IPS-11a (cell line): ENCODE results near the gene SND1.
"Not testable (repeated sequence)": the region's sequence is repeated elsewhere in the genome, so short reads cannot be mapped to it uniquely, and the experiment has no call there.

ENCODE experiments used
- H3K4me3 ChIP-seq: one replicate; pipeline ENCODE4 v1.5.1; 2013; ENCODE audit warnings: low read depth, low read length, control low read depth

The SND1 gene

DNA sequence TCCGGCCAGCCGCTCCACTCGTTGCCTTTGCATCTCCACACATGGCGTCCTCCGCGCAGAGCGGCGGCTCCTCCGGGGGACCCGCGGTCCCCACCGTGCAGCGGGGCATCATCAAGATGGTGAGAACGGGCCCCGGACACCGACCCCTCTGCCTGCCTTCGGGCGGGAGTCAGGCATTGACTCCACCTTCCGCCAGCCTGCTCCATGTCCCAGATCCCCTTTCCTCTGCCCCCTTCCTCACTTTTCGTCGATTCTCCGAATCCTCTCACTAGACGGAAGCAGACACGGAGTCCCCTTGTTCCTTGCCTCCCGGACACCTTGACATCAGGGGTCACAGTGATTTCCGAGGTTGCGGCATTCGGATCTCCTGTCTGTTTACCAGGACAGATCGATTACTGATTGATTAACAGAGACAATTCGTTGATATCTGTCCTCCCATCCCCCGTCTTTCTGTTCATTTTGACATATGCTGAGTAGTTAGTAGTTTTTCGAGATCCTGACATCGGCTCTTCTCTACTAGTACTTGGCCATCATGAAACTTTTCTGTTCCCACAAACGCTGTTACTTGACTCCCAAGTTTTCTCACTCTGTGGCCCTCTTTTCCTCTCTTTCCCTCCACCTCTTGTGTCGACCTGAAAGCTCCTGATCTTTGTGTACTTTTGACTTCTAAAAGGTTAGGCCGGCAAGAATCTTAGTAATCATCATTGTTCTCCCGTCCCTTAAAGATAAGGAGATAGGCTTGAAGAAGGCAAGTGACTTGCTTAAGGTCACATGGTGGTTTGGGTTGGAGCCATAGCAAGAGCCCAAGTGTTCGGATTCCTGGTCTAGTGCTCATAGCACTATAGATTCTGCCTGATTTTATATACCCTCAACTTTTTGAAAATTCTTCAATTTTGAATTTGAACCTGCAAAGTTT lies 597 bp downstream of the SND1 start:
- H3K4me3 ChIP-seq = peak overlapping the region; percentile 97

DNA sequence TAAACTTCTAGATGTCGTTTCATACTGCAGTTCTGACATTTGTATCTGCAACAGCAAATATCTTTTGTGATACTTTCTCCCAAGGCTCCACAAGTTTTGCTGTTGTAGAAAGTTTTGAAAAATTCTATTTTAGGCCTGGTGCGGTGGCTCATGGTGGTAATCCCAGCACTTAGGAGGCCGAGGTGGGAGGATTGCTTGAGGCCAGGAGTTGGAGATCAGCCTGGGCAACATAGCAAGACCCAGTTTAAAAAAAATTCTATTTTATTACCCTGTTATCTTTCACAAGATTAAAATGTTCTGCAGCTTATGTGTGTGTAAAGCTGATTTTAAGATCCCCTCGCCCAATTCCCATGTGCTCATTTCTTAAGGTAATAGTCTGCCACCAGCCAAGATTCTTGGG lies 1.4 kb downstream of the SND1 start:
- H3K4me3 ChIP-seq = peak overlapping the region; percentile 18

- H3K4me3 ChIP-seq = no peak overlapping the region
Measured at GRCh38 chr7:127654404-127655394, 2.7 kb downstream of the SND1 start.

GRCh38 chr7:127655720-127656119 lies 3.7 kb downstream of the SND1 start:
- H3K4me3 ChIP-seq = no peak overlapping the region

- no peak overlapping the region for H3K4me3 ChIP-seq
Measured at GRCh38 chr7:127657500-127657899, 5.5 kb downstream of the SND1 start.

- H3K4me3 ChIP-seq = no peak overlapping the region
Measured at GRCh38 chr7:127658970-127659630, 7.1 kb downstream of the SND1 start.

GRCh38 chr7:127665922-127666321 lies 13.9 kb downstream of the SND1 start:
- H3K4me3 ChIP-seq = no peak overlapping the region

GRCh38 chr7:127666602-127667001 lies 14.6 kb downstream of the SND1 start:
- H3K4me3 ChIP-seq = no peak overlapping the region

DNA sequence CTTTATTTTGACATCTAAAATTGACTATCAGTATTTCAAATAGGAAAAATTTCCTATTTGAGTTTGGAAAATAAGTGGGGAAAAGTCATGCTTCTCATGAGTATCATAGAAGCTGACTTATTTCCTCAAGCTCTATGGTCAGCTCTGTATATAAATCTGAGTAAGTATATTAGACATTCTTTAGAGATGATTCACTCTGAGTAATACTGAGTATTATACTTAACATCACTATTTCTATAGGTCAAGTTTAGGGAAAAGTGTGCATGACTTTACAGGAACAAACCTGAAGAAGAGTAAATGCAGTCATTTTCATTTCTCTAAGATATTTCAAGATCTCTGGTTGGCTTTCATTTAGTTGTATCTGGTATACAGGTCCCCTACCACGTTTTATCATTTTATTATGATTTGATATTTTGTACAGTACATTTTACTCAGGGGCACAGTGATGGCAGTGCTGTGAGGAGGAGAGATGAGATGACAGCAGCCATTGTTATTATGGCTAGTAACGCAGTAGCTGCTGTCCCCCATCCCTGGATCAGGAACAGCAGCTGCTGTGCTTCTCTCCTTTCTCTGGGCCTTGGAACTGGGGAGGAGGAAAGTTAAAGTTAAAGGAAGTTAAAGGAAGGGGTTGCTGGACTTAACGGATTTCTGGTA lies 15.2 kb downstream of the SND1 start:
- no peak overlapping the region for H3K4me3 ChIP-seq

GRCh38 chr7:127667759-127668530 lies 16.0 kb downstream of the SND1 start:
- no peak overlapping the region for H3K4me3 ChIP-seq

DNA sequence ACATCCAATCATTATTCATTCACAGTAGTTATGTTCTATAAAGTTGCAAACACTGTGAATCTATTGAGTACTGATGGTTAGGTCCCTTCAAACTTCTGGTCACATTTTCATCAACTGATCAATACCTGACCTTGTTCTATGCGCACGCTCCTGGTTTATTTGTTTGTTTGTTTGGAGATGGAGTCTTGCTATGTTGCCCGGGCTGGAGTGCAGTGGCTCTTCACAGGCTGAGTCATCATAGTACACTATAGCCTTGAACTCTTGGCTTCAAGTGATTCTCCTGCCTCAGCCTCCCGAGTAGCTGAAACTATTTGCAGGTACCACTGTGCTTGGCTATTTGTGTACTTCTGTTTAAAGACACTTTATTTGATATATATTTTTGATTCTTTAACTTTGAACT lies 19.3 kb downstream of the SND1 start:
- no peak overlapping the region for H3K4me3 ChIP-seq

GRCh38 chr7:127673902-127674301 lies 21.9 kb downstream of the SND1 start:
- H3K4me3 ChIP-seq = no peak overlapping the region

GRCh38 chr7:127674361-127674760 lies 22.4 kb downstream of the SND1 start:
- no peak overlapping the region for H3K4me3 ChIP-seq

DNA sequence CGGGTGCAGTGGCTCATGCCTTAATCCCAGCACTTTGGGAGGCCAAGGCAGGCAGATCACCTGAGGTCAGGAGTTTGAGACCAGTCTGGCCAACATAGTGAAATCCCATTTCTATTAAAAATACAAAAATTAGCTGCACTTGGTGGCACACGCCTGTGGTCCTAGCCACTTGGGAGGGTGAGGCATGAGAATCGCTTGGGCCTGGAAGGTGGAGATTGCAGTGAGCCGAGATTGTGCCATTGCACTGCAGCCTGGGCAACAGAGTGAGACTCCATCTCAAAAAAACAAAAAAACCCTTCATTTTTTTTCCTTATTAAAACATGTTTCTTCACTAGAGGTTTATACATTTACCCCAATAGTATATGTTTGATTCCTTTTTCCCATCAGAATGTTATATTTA lies 22.9 kb downstream of the SND1 start:
- not testable (repeated sequence) for H3K4me3 ChIP-seq

GRCh38 chr7:127675721-127676120 lies 23.7 kb downstream of the SND1 start:
- no peak overlapping the region for H3K4me3 ChIP-seq

GRCh38 chr7:127677433-127678230 lies 25.6 kb downstream of the SND1 start:
- no peak overlapping the region for H3K4me3 ChIP-seq

DNA sequence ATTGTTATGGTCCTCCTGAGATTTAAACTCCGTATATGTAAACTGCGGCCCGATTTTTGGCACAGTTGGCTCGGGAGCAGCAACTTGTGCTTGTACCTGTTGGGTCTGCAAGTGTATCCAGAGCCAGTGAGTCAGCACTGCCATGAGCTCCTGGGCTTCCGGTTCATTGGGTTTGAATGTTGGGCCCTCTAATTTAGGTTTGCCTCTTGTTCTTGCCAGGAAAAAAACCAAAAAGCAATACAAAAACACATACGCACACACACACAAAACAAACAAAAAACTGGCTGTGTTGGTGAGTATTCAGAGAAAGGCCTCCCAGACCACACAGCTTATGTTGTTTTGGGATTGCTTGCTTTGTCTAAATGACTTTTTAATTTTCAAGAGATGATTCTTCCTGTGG lies 26.3 kb downstream of the SND1 start:
- H3K4me3 ChIP-seq = no peak overlapping the region

- no peak overlapping the region for H3K4me3 ChIP-seq
Measured at GRCh38 chr7:127678947-127679346, 27.0 kb downstream of the SND1 start.

GRCh38 chr7:127680983-127681382 lies 29.0 kb downstream of the SND1 start:
- no peak overlapping the region for H3K4me3 ChIP-seq
